Motor neuron (in vitro differentiated cells): Measurements from ENCODE around the gene MAP3K15. TPM values are rescaled to one million over a fixed set of nuclear protein-coding genes. Genes with fewer than 3 reads are reported as not detected.
"Not testable (repeated sequence)": the region's sequence is repeated elsewhere in the genome, so short reads cannot be mapped to it uniquely, and the experiment has no call there.

Experiments used
- ATAC-seq, 8 experiments: fragments of 200-7000 bp; cut with Tn5 transposase; replicated peaks in 6 of 8; 2 replicates each; pipeline ENCODE4 v1.8.0; 2021; ENCODE audit warnings: mild to moderate bottlenecking in 8 of 8, moderate library complexity in 8 of 8
- H3K27ac ChIP-seq, 2 donors: fragments of 250-450 bp; sonication (Bioruptor Pico); 2 replicates each; pipeline ENCODE4 v1.9.0; 2021; ENCODE audit warnings: antibody characterized with exemption in 2 of 2, mild to moderate bottlenecking in 2 of 2, moderate library complexity in 1 of 2
- H3K4me1 ChIP-seq, 2 donors: fragments of 250-450 bp; sonication (Bioruptor Pico); replicated peaks in 1 of 2; 2 replicates each; pipeline ENCODE4 v1.6.1; 2021; ENCODE audit warnings: antibody characterized with exemption in 2 of 2, mild to moderate bottlenecking in 2 of 2, moderate library complexity in 1 of 2
- H3K4me3 ChIP-seq, 5 donors: fragments of 250-450 bp; sonication (Bioruptor Pico); 2 replicates each; pipeline ENCODE4 v1.9.0; 2021; ENCODE audit warnings: antibody characterized with exemption in 5 of 5, mild to moderate bottlenecking in 5 of 5, moderate library complexity in 4 of 5
- WGBS, 10 experiments: fragments of 450-650 bp; shearing (Covaris generic); methylation state at CpG; one replicate each; pipeline ENCODE4 v1.0.0; 2022; 5-methylcytosine and 5-hydroxymethylcytosine counted together
- in situ Hi-C, 9 experiments: fragments of 400-800 bp; cut with MboI; loops; one replicate each; pipeline ENCODE4 v1.15.0; 2021; ENCODE audit warnings: low sequenced_read_pairs in 9 of 9, low pct_unique_long_range_greater_than_20kb in 2 of 9; ENCODE audit not compliant: unreplicated experiment in 9 of 9
- total RNA-seq, 8 experiments: library from RNA; unstranded; fragments of 300-600 nt; gene quantifications; 2 replicates each; pipeline versions ENCODE4 v1.2.3 to v1.2.4, GENCODE V29; 2022

The MAP3K15 gene
- total RNA-seq, 8 experiments from 2014 or later, result 0.14 to 0.81 (median 0.43) TPM; not detected in 1

DNA sequence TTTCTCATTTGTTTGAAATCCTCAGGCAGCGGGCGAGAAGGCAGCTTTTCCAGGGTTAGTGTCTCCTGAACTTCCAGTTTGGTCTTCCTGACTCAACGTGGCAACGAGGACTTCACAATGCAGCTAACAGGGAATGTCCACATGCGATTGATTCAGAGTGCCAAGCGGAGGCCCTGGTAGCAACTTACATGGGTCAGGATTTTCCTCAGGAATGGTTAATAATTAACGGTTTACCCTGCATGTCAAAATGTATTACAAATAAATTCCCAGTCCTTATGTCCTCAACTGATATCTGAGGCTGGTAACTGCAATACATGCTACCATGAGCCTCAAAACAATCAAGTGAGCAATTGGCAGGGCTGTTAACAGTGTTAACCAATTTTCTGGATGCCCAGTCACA lies 67.2 kb downstream of the MAP3K15 start:
- no peak for ATAC-seq
- Histone ChIP-seq H3K4me1 (no peaks in the 10 kb centered on the region), H3K27ac (no peak overlapping the region), H3K4me3 (no peak overlapping the region)
- in situ Hi-C loops, result no loop called here
- WGBS, 10 experiments, result 40 to 74% methylated on average over 1 to 5 of the region's 7 CpGs; no CpG with 5 or more reads in 8 of the 10 experiments

- no peak overlapping the region for H3K27ac ChIP-seq
- WGBS, 10 experiments, result 67 to 95% (median 83%) methylated on average over 1 to 3 of the region's 4 CpGs; no CpG with 5 or more reads in 7 of the 10 experiments
- in situ Hi-C loops, result no loop called here
- no peak overlapping the region for H3K4me3 ChIP-seq
- no peak for ATAC-seq
- no peaks in the 10 kb centered on the region for H3K4me1 ChIP-seq
These were observed 68.9 kb downstream of the MAP3K15 start for GRCh38 chrX:19446397-19446796.

DNA sequence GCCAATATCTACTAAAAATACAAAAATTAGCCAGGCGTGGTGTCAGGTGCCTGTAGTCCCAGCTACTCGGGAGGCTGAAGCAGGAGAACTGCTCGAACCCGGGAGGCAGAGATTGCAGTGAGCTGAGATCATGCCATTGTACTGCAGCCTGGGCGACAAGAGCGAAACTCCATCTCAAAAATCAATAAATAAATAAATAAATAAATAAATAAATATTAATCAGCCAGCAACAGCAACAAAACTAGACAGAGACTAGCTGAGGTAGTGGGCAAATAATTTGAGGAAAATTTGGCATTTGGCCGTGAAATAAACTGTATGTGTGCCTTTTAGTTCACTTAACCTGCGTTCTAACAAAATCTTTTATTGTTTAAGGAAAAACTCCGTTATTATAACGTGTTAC lies 69.5 kb downstream of the MAP3K15 start:
- H3K4me3 ChIP-seq, H3K27ac ChIP-seq, in situ Hi-C loops, ATAC-seq, H3K4me1 ChIP-seq: not testable (repeated sequence)
- 29 to 84% (median 43%) methylated on average over 1 to 9 of the region's 10 CpGs; no CpG with 5 or more reads in 4 of the 10 experiments for WGBS, 10 experiments

DNA sequence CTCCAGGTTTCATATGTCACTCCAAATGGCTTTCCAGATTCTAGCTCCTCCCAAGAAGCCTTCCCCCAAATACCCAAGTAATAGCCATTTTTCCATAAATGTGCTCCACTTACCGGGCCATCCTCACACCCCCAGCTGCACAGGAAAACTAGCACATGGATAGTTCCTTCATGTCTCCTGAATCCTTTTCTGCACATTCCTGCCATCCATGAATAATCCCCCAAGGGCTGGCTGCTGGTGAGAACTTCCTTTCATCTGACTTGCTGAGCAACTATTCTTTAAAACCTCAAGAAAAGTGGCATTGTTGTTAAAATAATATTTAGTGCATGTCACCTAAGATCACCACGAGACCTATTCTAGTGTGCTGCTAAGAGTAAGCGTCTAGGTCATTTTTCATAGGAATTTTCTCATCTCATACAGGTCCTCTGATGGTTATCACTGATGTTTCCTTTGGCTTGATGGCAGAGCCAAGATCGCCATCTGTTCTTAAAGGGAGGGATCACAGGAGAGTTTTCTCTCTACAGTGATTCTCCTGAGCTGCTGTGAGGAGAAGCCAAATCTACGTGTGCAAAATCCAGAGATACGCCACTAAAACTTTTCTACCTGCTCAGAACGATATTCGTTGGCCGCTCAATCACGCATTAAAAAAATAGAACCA lies 71.3 kb downstream of the MAP3K15 start:
- peak in 1 of 8 experiments; percentile 78 for ATAC-seq
- Histone ChIP-seq H3K4me1 (no peaks in the 10 kb centered on the region), H3K4me3 (no peak overlapping the region), H3K27ac (no peak overlapping the region)
- in situ Hi-C loops, result no loop called here
- 0 to 90% (median 57%) methylated on average over 1 to 9 of the region's 10 CpGs; no CpG with 5 or more reads in 3 of the 10 experiments for WGBS, 10 experiments

- no peak for ATAC-seq
- Histone ChIP-seq H3K27ac (no peak overlapping the region), H3K4me3 (no peak overlapping the region), H3K4me1 (no peaks in the 10 kb centered on the region)
- in situ Hi-C loops, result no loop called here
- 0 to 43% (median 0%) methylated on average over 1 to 3 of the region's 3 CpGs; no CpG with 5 or more reads in 7 of the 10 experiments for WGBS, 10 experiments
These were observed 74.6 kb downstream of the MAP3K15 start for GRCh38 chrX:19440713-19441112.

DNA sequence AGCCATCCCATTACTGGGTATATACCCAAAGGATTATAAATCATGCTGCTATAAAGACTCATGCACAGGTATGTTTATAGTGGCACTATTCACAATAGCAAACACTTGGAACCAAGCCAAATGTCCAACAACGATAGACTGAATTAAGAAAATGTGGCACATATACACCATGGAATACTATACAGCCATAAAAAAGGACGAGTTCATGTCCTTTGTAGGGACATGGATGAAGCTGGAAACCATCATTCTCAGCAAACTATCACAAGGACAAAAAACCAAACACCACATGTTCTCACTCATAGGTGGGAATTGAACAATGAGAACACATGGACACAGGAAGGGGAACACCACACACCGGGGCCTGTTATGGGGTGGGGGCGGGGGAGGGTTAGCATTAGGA lies 92.6 kb downstream of the MAP3K15 start:
- WGBS, 10 experiments, result 0% methylated on average over 1 of the region's 4 CpGs; no CpG with 5 or more reads in 9 of the 10 experiments
- in situ Hi-C loops, ATAC-seq: not testable (repeated sequence)

GRCh38 chrX:19410259-19410658 lies 105.0 kb downstream of the MAP3K15 start:
- no peak overlapping the region for H3K4me3 ChIP-seq
- no peaks in the 10 kb centered on the region for H3K4me1 ChIP-seq
- WGBS, 10 experiments, result 10 to 100% (median 60%) methylated on average over 1 to 2 of the region's 2 CpGs; no CpG with 5 or more reads in 7 of the 10 experiments
- in situ Hi-C loops, result no loop called here
- ATAC-seq, result no peak
- H3K27ac ChIP-seq, result no peak overlapping the region

More for the DNA sequence above, 92.6 kb downstream of the MAP3K15 start:
- not testable (repeated sequence) for H3K4me3 ChIP-seq, H3K4me1 ChIP-seq, H3K27ac ChIP-seq

DNA sequence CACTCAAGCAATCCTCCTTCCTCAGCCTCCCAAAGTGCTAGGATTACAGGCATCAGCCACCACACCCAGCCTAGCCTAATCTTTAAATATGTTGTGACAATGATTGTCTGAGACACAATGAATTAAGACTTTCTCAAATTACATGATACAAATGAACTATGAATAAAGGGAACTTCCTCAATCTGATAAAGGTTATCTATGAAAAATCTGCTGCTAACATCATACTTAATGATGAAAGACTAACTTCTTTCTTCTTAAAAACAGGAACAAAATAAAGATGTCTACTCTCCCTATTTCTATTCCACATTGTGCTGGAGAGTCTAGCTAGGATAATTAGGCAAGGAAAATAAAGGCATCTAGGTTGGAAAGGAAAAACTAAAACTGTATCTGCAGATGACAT lies 111.6 kb downstream of the MAP3K15 start:
- no peaks in the 10 kb centered on the region for H3K4me1 ChIP-seq
- no peak overlapping the region for H3K4me3 ChIP-seq
- in situ Hi-C loops, result no loop called here
- ATAC-seq, result no peak
- no peak overlapping the region for H3K27ac ChIP-seq

DNA sequence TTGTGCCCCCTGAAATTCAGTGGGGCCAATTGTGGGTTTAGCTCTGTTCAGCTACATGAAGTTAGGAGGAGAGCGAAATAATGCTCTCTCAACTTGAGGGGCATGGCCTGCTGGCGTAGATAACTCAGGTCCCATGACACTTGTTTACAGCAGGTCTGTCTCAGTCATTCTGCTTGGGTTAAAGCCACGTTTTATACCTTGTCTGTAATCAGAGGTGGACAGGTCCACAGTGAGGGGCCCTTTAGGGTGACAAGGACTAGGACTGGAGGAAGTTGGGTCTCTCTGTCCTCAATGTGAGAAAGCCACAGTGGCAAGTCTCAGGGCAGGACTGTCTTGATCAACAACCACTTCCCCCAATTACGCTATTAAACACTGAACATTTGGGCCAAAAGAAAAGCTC lies 122.6 kb downstream of the MAP3K15 start:
- Histone ChIP-seq H3K4me3 (no peak overlapping the region), H3K27ac (no peak overlapping the region), H3K4me1 (no peaks in the 10 kb centered on the region)
- in situ Hi-C loops, result loop anchor here in 3 of 9 experiments (25.0 kb wide), 2 partner anchors 120 to 145 kb away; partner anchors contain the start of gene MAP3K15 (in 2 of the 3)
- no peak for ATAC-seq
- WGBS, 10 experiments, result 50% methylated on average over 2 of the region's 4 CpGs; no CpG with 5 or more reads in 9 of the 10 experiments

GRCh38 chrX:19392078-19392477 lies 123.2 kb downstream of the MAP3K15 start:
- 47 to 92% (median 90%) methylated on average over 2 to 9 of the region's 12 CpGs; no CpG with 5 or more reads in 7 of the 10 experiments for WGBS, 10 experiments
- ATAC-seq, result no peak
- no peak overlapping the region for H3K27ac ChIP-seq
- in situ Hi-C loops, result loop anchor here in 3 of 9 experiments (25.0 kb wide), 2 partner anchors 120 to 145 kb away; partner anchors contain the start of gene MAP3K15 (in 2 of the 3)
- no peaks in the 10 kb centered on the region for H3K4me1 ChIP-seq
- no peak overlapping the region for H3K4me3 ChIP-seq

DNA sequence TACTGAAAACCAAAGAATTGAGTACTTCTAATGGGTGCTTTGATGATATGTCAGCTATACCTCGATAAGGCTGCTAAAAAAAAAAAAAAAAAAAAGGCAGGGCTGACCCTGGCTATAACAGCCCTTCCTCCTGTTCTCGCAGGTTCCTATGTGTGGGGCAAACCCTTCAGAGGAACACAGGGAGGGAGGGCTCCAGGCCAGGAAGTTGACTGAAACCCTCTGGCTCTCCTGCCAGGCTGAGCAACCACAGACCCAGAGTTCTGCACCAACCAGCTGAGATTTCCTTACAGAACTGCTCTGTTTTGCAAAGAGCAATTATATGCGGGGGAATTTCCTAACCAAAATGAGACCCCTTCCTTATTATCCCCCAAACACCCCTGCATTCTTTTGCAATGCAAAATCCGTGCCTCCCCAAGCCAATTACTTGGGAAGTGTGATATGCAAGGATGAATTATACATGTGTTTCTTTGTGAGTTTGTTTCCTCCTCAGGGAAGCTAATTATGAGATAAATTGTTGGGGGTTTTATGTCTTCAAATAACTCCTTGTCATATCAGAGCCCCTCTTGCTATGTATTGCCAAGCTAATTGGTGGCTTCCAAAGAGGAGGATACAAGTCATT lies 126.0 kb downstream of the MAP3K15 start:
- H3K4me1 ChIP-seq, result no peaks in the 10 kb centered on the region
- WGBS, 10 experiments, result 0 to 13% (median 10%) methylated on average over 1 to 3 of the region's 4 CpGs; no CpG with 5 or more reads in 7 of the 10 experiments
- ATAC-seq, result peak in 1 of 8 experiments; percentile 57
- no peak overlapping the region for H3K4me3 ChIP-seq
- H3K27ac ChIP-seq, result no peak overlapping the region
- in situ Hi-C loops, result loop anchor here in 3 of 9 experiments (25.0 kb wide), 2 partner anchors 123 to 148 kb away; partner anchors contain the start of gene MAP3K15 (in 2 of the 3)

- ATAC-seq, result no peak
- Histone ChIP-seq H3K4me1 (no peaks in the 10 kb centered on the region), H3K27ac (no peak overlapping the region), H3K4me3 (no peak overlapping the region)
- WGBS, 10 experiments, result 0 to 90% (median 43%) methylated on average over 1 to 6 of the region's 8 CpGs; no CpG with 5 or more reads in 7 of the 10 experiments
- in situ Hi-C loops, result loop anchor here in 3 of 9 experiments (25.0 kb wide), 2 partner anchors 124 to 149 kb away; partner anchors contain the start of gene MAP3K15 (in 2 of the 3)
These were observed 126.6 kb downstream of the MAP3K15 start for GRCh38 chrX:19388741-19389140.

DNA sequence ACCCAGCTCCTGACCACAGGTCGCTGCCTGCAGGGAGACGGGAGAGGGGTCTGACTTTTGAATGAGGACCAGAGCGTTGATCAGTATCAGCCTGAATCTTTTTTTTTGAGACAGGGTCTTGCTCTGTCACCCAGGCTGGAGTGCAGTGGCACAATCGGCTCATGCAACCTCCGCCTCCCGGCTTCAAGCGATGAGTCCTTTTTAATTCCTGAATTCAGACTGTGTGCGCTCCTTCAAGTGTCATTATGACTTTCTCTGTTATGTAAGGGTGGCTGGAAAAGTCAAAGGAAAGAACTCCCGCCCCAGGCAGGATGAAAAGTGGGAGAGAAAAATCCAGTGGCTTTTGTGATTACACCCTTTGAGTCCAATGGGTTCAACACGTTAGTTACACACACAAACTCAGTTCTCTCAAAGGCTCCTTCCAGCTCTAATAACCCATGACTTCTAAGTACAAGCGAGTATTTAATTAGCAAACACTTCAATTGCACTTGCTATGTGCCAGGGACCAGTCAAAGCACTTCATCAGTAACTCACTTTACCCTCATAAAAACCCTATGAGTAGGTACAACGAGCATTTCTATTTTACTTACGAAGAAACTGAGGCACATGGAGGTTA lies 127.1 kb downstream of the MAP3K15 start:
- Histone ChIP-seq H3K4me1 (no peaks in the 10 kb centered on the region), H3K27ac (no peak overlapping the region), H3K4me3 (no peak overlapping the region)
- ATAC-seq, result no peak
- in situ Hi-C loops, result loop anchor here in 3 of 9 experiments (25.0 kb wide), 2 partner anchors 124 to 149 kb away; partner anchors contain the start of gene MAP3K15 (in 2 of the 3)
- WGBS, 10 experiments, result 47 to 49% methylated on average over 3 to 5 of the region's 13 CpGs; no CpG with 5 or more reads in 8 of the 10 experiments
